ENCODE results near the gene CHN1. TPM values are rescaled to one million over a fixed set of nuclear protein-coding genes. Genes with fewer than 3 reads are reported as not detected.

CHN1 gene, protein sequence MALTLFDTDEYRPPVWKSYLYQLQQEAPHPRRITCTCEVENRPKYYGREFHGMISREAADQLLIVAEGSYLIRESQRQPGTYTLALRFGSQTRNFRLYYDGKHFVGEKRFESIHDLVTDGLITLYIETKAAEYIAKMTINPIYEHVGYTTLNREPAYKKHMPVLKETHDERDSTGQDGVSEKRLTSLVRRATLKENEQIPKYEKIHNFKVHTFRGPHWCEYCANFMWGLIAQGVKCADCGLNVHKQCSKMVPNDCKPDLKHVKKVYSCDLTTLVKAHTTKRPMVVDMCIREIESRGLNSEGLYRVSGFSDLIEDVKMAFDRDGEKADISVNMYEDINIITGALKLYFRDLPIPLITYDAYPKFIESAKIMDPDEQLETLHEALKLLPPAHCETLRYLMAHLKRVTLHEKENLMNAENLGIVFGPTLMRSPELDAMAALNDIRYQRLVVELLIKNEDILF
- total RNA-seq = 1.8 TPM

DNA sequence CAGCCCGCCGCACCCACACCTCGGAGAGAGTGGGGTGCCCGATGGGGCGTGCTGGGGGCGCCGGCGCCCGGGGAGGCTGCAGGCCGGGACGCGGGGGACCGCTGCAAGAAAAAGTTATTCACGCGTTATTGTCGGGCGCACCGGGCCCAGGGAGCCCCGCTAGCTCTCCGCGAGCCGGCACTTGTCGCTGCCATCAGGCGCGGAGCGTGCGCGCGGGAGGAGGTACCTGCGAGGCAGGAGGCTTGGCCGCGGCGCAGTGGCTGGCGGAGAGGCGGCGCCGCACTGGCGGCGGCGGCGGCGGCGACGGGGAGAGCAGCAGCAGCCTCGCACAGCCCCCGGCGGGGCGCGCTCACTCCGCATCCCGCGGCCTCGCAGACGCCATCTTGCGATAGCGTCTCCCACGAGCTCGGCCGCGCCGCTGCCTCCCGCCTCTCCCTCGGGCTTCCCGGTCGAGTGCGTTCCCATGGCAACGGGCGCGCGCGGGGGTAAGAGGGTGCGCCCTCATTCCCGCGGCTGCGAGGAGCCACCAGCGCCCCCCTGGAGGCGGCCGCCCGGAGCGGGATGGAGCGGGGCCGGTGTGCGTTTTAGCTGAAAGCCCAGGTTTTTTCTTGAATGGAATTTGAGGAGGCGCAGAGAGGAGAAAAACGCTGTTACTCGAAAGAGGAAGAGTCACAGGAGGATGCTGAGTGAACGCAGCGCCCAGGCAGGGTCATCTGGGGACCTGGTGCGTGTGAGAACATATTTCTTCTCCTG lies at the start of gene CHN1:
TSS of gene CHN1 (minus strand) at position 402 of the 753 bp plus-strand sequence. CDS start 469 bp downstream, outside the sequence.
- ATAC-seq = peak; percentile 82

DNA sequence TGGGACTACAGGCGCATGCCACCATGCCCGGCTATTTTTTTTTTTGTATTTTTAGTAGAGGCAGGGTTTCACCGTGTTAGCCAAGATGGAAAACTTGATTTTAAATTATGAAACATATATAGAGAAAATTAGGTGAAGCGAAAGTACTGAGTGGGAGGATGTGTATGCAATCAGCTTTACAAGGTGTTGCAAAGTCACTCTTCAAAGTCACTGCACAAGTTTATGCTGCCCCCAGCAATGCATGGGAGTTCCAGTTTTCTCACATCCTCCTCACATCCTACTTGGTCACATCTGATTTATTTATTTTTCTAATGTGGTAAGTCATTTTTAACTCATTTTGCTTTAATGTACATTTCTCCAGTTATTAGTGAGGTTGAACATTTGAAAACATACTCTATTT lies 49.2 kb upstream of the CHN1 start:
- no peak for ATAC-seq

DNA sequence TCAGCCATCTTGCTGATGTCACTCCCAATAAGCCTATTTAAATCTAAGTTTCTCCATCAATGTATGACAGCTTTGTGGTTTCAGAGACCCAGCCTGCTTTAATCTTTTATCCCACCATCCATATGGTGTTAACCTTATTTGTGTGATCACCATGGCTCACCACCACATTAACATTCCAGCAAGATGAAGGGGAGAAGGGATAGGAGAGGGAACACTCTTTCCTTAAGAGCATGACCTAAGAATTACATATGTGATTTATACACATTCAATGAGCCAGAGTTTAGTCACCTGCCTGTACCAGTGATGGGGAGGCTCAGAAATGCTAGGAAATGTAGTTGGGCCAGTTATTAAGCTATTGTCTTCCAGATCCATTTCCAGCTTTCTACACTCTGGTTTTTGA lies 44.5 kb upstream of the CHN1 start:
- ATAC-seq = no peak

DNA sequence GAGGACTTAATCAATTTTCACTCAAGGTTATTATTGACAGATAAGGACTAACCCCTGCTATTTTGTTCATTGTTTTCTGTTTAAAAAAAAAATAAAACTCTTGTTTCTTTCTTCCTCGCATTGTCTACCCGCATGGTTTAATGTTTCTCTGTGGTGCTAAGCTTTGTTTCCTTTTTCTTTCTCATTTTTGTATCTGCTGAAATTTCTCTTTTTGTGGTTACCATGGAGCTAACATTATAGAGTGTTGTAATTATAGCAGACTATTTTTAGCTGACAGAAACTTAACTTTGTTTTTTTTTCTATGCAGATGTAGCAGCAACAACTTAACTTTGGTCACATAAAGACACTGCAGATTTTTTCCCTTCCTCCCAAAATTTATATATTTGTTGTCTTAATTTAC lies 43.1 kb upstream of the CHN1 start:
- ATAC-seq = no peak

DNA sequence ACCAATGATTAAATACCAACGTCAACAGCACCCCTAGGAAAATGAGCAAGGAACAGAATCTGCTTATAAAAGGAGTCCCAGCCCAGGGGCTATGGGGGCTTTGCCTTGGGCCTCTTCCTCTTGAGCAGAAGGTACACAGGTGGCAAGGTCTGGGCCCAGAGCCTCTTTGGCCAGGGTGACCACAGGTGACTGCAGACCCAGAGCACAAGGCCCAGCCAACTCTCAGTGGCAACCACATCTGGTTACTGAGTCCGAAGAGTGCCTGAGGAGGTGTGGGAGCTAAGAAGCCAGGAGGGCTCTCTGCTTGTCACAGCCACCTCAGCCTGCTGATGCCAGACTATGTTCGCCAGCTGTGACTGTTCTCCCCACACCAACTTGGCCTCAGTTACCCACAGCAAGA lies 34.3 kb upstream of the CHN1 start:
- no peak for ATAC-seq

DNA sequence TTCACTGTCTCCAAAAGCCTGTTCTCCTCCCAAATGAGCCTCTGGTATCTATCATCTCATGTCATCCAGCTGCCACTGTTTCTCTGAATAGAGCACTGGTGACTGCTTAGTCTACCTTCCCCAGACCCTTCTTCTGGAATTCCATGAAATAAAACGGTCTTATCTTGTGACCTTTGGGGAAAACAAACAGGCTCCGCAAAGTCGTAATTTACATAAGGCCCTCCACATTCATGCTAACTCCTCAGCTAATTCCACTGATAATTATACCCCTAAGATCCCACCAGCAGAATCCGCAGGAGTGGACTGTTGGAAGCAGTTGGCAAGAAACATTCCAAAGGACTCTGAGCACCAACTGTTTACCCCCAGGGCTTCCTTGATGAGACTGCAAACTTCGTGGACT lies 33.9 kb upstream of the CHN1 start:
- ATAC-seq = no peak

DNA sequence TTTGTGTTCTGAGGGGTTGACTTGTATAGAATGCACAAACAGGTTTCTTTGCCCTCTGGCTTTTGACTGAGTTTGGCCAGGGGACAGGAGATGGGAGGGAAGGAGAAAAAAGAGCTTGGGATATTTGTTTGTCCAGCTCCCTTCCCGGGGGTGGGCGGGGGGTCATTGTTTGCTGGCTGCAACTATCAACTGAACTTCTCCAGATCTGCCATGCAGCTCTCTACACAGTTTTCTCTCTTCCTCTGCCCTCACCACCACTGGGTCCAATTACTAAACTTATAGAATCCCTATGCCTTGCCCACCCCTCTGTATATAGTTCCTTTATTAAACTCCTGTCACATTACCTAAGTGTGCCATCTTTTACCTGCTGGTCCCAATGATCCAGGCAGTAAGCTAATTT lies 32.8 kb upstream of the CHN1 start:
- ATAC-seq = no peak

DNA sequence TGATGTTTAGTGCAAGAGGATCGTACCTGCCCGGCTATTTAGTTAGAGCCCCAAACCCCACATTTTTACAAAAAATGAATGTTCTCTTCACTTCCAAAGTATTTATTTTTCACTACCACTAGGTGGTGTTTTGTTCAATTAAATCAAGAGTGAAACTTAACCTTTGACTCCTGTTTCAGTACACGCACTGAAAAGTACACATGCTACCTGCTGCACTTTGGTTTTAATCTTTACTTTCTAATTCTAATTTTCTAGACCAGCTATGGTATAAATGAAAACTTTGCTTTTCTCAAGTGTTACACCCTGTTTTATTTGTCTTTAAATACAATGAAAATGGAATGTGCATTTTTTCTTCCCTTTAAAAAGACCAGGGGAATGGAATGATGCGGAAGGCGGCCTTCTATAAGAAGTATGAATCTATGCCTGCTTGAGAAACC lies 31.4 kb upstream of the CHN1 start:
- ATAC-seq = no peak

DNA sequence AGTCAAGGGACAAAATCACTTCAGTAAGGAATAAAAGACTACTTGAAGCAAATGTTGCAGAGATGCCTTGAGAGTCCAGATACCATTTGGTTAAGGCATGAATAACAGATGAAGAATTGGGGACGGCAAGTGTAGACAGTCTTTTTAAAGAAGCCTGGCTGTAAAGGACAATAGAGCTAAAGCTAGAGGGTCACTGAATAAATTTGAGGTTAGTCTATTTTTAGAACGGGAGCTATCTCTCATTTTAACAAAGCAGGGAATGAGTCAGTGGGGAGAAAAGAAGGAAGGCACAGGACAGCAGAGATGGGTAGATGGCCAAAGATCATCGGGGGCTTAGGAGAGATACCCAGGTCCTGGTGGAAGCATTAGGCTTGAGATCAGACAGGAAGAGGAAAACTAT lies 30.6 kb upstream of the CHN1 start:
- ATAC-seq = no peak

DNA sequence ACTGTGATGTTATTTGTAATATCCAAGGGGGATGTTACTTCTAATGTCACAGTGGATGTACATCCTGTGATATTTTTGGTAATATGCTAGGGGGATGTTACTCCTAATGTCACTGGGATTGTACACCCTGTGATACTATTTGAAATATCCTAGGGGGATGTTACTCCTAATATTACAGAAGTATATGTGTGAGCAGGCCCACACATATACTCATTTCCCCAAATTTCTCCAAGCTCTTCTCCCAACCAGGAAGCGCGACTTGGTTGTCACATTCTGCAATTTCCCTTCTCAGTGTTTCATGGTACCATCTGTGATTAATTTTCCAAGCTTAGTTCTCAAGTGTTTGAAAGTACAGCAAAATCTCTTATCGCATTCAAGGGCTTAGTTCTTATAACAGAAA lies 29.5 kb upstream of the CHN1 start:
- ATAC-seq = no peak

DNA sequence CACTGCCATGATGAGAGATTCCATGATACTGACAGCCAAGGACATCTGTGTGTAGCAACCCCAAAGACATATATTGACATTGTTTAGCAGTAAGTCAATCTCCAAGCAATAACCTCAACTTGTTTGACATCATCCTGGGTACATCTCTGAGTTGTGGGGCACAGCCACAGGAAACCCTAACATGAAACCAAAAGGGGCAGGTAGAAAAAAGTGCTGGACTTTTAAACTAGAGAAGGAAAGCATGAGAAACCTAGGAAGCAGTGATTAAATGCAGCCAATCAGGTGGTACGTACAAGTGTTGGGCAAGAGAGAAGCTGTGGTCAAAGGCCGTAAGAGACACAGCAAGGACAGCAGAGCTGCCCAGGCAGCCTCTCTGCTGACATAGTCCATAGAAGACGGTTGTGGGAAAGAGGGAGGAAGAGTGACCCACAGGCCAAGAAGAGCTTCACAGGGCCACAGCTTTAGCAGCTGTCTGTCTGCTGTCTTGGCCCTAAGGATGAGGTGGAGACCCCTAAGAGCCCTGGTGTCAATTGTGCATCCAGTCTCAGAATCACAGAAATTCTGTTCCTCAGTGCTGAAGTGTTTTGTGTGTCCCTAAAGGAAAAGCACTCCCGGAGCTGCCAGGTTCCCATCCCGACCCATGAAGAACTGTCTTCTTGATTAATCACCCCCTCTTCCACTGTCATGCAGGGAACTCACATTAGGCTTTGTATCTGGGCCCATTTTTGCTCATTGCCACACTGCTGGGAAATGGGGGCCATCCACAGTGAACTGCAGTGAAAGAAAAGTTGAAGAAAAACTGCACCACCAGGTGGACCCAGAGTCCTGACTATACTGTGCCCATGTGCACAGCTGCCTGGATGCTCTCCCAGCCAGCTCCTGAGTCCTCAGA lies 25.4 kb upstream of the CHN1 start:
- no peak for ATAC-seq

DNA sequence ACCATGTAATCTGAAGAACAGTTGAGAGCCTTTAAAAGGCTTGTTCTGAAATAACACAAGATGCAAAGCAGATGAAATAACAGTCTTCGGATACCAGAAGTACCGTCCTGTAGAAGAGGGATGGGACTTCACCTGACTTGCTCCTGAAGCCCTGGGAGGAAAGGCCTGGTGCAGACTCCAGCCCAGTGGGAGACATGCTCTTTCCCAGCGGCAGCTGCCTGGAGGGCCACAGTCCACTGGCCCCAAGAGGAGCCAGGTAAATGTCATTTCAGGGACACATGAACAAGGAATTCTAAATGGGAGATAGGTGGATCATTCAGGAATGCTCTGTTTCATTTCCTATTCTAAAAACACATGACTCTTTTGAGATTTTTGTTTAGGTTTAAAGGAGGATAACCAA lies 22.6 kb upstream of the CHN1 start:
- no peak for ATAC-seq

DNA sequence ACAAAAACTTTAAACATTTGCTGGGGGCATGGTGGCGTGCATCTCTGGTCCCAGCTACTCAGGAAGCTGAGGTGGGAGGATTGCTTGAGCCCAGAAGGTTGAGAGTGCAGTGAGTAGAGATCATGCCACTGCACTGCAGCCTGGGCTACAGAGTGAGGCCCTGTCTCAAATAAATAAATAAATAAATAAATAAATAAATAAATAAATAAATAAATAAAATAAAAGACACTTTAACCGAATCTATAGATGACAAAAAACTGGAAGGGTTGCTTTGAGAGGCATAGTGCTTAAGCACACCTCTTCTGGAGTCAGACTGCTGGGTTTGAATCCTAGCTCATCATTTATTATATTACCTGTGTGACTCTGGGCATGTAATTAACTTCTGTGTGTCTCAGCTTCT lies 21.2 kb upstream of the CHN1 start:
- no peak for ATAC-seq

DNA sequence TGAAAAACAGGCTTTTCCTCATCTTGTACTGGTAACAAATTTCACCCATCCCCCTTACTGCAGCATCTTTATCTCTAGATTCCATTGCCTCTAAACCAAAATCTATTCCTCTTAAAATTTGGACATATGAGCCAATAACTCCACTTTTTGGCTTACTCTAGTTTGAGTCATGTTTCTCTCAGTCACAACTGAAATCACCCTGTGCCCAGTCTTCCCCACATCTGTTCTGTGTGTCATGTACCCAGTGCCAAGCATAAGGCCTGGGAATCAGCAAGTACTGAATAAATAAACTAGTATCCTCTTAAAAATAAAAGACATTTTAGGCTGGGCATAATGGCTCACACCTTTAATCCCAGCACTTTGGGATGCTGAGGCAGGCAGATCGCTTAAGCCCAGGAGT lies 20.8 kb upstream of the CHN1 start:
- ATAC-seq = no peak

DNA sequence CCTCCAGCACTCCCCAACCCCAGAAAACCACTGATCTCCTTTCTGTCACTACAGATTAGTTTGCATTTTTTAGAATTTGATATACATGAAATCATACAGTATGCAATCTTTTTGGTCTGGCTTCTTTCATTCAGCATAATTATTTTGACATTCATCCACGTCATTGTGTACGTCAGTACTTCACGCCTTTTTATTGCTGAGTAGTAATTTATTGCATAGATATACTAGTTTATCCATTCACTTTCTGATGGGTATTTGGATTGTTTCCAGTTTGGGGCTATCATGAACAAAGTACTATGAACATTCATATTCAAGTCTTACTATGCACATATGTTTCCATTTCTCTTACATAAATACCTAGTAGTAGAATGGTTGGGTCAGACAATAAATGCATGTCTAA lies 20.1 kb upstream of the CHN1 start:
- no peak for ATAC-seq

DNA sequence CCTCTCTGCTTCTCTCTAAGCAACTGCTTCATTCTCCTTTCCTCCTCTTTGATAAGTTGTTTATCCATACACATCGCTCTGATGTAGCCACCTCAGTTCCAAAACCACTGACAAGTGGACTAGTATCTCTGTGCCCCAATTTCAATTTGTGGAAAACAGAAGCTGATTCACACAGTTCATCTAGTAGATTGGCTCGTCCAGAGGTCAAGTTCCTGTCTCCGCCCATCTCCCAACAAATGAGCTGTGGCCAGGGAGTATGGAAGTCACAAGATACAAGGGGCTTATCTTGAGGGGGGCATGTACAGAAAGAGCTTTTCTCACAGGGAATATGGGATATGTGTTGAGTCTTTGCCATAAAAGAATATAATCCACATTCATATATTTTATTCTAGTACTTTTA lies 17.7 kb upstream of the CHN1 start:
- no peak for ATAC-seq

DNA sequence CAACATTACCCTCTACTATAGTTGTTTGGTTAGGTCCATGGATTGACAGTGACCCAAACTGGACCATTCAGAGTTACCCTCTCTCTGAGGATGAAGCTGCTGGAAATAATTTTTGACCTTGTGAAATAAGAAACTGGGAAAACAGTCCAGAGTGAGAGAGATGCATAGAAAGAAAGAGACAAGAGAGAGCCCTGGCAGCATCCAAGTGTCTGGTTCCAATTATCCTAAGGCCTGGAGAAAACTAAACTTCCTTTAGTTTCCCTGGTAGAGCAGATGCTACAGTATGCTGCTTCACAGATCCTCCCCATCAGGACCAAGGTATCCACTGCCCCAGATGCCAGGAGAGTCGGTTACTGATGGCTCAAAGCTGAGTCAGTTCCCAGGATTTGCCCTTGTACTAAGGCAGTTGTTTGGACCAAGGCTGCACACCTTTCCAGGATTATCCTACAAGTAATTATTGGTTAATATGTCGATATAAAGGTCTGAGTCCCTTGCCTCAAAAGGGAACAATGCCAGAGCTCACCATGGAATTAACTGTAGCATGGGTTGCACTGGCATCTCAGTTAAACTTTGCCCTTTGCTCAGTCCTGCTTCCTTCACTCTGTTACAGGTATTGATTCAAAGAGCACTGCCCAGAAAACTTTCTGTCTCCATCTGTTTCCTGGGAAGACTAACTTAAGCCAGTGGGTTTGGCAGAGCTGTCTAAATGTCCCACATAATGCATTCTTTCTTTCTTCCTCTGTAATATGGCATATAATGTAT lies 14.6 kb upstream of the CHN1 start:
- no peak for ATAC-seq

DNA sequence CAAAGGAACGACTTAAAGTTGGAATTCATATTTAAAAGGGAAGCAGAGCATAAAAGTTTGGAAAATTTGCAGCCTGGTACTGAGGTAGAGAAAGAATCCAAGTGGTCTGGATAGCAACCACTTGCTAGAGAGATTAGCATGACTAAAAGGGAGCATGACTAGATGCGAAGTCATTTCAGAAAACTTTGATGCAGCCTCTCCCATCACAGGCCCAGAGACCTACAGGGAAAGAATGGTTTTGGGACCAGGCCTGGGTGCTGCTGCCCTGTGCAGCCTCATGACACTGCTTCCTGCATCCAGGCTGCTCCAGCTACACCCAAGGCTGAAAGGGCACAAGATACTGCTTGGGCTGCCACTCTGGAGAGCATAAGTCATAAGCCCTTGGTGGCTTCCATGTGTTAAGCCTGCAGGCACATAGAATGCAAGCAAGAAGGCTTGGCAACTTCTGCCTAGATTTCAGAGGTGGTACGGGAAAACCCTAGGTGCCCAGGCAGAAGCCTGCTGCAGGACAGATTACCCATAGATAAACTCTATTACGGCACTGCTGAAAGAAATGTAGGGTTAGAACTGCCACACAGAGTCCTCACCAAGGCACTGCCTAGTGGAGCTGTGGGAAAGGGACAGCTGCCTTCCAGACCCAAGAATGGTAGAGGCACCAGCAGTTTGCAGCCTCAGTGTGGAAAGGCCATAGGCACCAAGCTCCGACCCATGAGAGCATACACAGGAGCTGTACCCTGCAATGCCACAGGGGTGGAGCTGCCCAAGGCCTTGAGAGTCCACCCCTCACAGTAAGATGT lies 12.6 kb upstream of the CHN1 start:
- no peak for ATAC-seq

DNA sequence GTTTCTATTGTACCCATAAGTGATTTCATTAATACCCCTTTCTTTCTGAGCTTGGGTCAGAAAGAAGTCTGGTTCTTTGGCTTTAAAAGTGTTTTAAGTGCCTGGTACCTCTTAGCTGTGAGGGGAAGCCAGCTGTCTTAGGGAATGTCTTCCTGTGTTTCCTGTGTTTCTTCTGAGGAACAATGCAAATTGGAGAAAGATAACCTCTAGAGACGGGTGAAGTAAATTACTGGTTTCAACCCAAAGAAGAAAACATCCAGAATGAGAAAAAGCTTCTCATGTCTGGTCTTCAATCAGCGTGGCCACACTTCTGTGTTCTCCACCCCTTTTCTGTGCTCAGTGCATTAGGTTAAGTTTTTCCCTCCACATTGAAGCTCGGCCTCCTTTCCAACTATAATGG lies 10.2 kb upstream of the CHN1 start:
- no peak for ATAC-seq

DNA sequence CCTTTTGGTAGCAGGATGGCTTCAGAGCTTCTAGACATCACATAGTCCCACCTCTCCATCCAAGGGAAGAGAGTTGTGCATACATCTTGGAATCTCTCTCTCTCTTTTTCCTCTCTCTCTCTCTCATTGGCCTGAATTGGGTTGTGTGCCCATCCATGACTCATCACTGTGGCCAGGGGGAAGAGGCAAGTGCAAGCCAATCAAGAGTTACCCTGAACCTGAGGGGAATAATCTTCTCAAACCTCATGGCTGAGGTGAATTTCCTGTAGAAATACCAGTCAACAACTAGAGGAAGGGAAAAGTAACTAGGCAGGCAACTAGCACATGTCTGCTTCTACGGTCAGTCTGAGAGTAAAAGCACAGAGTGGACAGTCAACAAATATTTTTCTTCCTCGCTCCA lies 7.3 kb upstream of the CHN1 start:
- no peak for ATAC-seq

DNA sequence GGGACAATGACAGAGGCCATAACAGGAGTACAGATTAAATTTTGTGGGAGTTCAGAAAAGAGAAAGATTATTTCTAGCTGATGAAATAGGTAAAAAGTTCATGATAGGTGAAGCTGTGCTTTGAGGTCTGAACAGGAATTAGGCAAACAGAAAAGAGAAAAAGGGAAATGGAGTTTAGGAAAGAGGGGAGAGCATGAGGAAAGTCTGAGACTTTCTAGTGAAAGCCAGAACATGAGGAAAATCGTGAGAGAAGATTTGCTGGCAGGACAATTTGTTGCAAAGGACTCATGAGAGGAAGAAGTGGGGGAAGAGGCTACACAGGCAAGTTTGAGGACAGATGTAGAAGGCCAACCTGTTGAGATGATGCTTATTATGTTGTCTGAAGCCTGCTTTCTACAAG lies 6.3 kb upstream of the CHN1 start:
- no peak for ATAC-seq
